PFSK-1 (cell line): Measurements from ENCODE around the gene GPR55.

ENCODE experiments used
- FOXP2 ChIP-seq: optimal IDR thresholded peaks from 2 replicates; pipeline ENCODE3; 2011; ENCODE audit warnings: borderline replicate concordance, control low read depth, inconsistent platforms; ENCODE audit not compliant: insufficient read depth; ENCODE audit errors: extremely low read length, extremely low read depth
- POLR2AphosphoS5 ChIP-seq: IDR thresholded peaks from 2 replicates; pipeline ENCODE4 v1.6.1; 2012; ENCODE audit warnings: low read depth, mild to moderate bottlenecking, control low read depth, low read length, moderate library complexity
- REST ChIP-seq, 2 experiments: IDR thresholded peaks; 2 replicates each; pipeline versions ENCODE4 v1.6.1 to v1.8.0; 2011 to 2012; ENCODE audit warnings: low read depth in 2 of 2, low read length in 2 of 2, control low read depth in 1 of 2, inconsistent platforms in 1 of 2, mild to moderate bottlenecking in 1 of 2, moderate library complexity in 1 of 2; ENCODE audit not compliant: insufficient read depth in 1 of 2
- SIN3A ChIP-seq: IDR thresholded peaks from 2 replicates; pipeline ENCODE4 v1.6.1; 2012; ENCODE audit warnings: mild to moderate bottlenecking, low read length, moderate library complexity, borderline replicate concordance; ENCODE audit not compliant: insufficient read depth
- TAF1 ChIP-seq: IDR thresholded peaks from 2 replicates; pipeline ENCODE4 v1.6.1; 2012; ENCODE audit warnings: low read length, control low read depth, borderline replicate concordance; ENCODE audit not compliant: insufficient read depth

GPR55 gene

GRCh38 chr2:230888824-230889400 is 36.1 kb downstream of the GPR55 start:
- TF ChIP-seq SIN3A (no peak), TAF1 (no peak), FOXP2 (no peak), REST (IDR thresholded peaks at IDR 0.05; ENCODE audit: insufficient read depth in 1 of 2, low read depth in 2 of 2, low read length in 2 of 2) (no peak), POLR2AphosphoS5 (no peak)

GRCh38 chr2:230887342-230887741 is 37.7 kb downstream of the GPR55 start:
- no peak for TF ChIP-seq POLR2AphosphoS5
- TF ChIP-seq FOXP2: no peak
- TF ChIP-seq TAF1: no peak
- TF ChIP-seq SIN3A: no peak
- no peak for TF ChIP-seq REST (IDR thresholded peaks at IDR 0.05; ENCODE audit: insufficient read depth in 1 of 2, low read depth in 2 of 2, low read length in 2 of 2)

- TF ChIP-seq TAF1: no peak
- no peak for TF ChIP-seq FOXP2
- no peak for TF ChIP-seq POLR2AphosphoS5
- no peak for TF ChIP-seq SIN3A
- no peak for TF ChIP-seq REST (IDR thresholded peaks at IDR 0.05; ENCODE audit: insufficient read depth in 1 of 2, low read depth in 2 of 2, low read length in 2 of 2)
Observed at GRCh38 chr2:230886671-230887071, 38.4 kb downstream of the GPR55 start.

- TF ChIP-seq TAF1: no peak
- no peak for TF ChIP-seq FOXP2
- TF ChIP-seq POLR2AphosphoS5: no peak
- TF ChIP-seq REST (IDR thresholded peaks at IDR 0.05; ENCODE audit: insufficient read depth in 1 of 2, low read depth in 2 of 2, low read length in 2 of 2): no peak
Observed at GRCh38 chr2:230886206-230886605, 38.8 kb downstream of the GPR55 start.

- TF ChIP-seq REST (IDR thresholded peaks at IDR 0.05; ENCODE audit: insufficient read depth in 1 of 2, low read depth in 2 of 2, low read length in 2 of 2) (no peak), TAF1 (no peak), FOXP2 (no peak), SIN3A (no peak), POLR2AphosphoS5 (no peak)
Observed at GRCh38 chr2:230885463-230886130, 39.4 kb downstream of the GPR55 start.
